H1 (cell line): ENCODE data around the gene PPP1R12C.

Experiments
- BCL11A ChIP-seq, 2 experiments: IDR thresholded peaks; one replicate each; pipeline ENCODE4 v1.6.1; 2011; ENCODE audit warnings: low read depth in 2 of 2, low read length in 2 of 2, mild to moderate bottlenecking in 2 of 2
- CBX5 ChIP-seq: fragments of 300-800, 300-1000 bp; sonication (generic); IDR thresholded peaks from 2 replicates; pipeline ENCODE4 v1.7.1; 2016; ENCODE audit warnings: antibody characterized with exemption, low read length, low read depth
- CBX8 ChIP-seq: fragments of 300-800, 300-1000 bp; sonication (generic); IDR thresholded peaks from 2 replicates; pipeline ENCODE4 v1.7.1; 2016; ENCODE audit warnings: low read depth, low read length, borderline replicate concordance
- CTCF ChIP-seq, 3 experiments: IDR thresholded peaks; 1 replicate in 2 of 3; 2 replicates in 1 of 3; pipeline versions ENCODE4 v1.5.1 to v1.6.1; 2011; ENCODE audit warnings: low read length in 3 of 3, mild to moderate bottlenecking in 3 of 3, inconsistent platforms in 2 of 3, low read depth in 1 of 3, moderate library complexity in 1 of 3; ENCODE audit not compliant: insufficient read depth in 1 of 3; ENCODE audit errors: control extremely low read depth in 1 of 3
- EP300 ChIP-seq, 2 experiments: IDR thresholded peaks; 1 replicate in 1 of 2; 2 replicates in 1 of 2; pipeline ENCODE4 v1.6.1; 2011 to 2012; ENCODE audit warnings: low read depth in 2 of 2, low read length in 2 of 2, mild to moderate bottlenecking in 2 of 2, borderline replicate concordance in 1 of 2, inconsistent platforms in 1 of 2, moderate library complexity in 1 of 2
- EZH2 ChIP-seq: fragments of 200-600 bp; sonication (generic); IDR thresholded peaks from 2 replicates; pipeline ENCODE4 v1.7.1; 2012; ENCODE audit warnings: low read depth, mild to moderate bottlenecking, moderate library complexity, low read length, inconsistent platforms; ENCODE audit not compliant: severe bottlenecking
- POLR2AphosphoS5 ChIP-seq: IDR thresholded peaks from 2 replicates; pipeline ENCODE4 v1.6.1; 2011; ENCODE audit warnings: low read depth, low read length
- RFX5 ChIP-seq: IDR thresholded peaks from 2 replicates; pipeline ENCODE4 v1.6.1; 2011; ENCODE audit warnings: low read depth, low read length, improper control_type of control experiment, borderline replicate concordance
- SUZ12 ChIP-seq: fragments of 200-600 bp; sonication (generic); IDR thresholded peaks from 2 replicates; pipeline ENCODE4 v1.6.1; 2012; ENCODE audit warnings: mild to moderate bottlenecking, inconsistent platforms, low read length, moderate library complexity, mixed read lengths
- YY1 ChIP-seq: IDR thresholded peaks from 2 replicates; pipeline ENCODE4 v1.6.1; 2011; ENCODE audit warnings: low read depth, mild to moderate bottlenecking, low read length

- no peak for TF ChIP-seq BCL11A (IDR thresholded peaks at IDR 0.05; ENCODE audit: low read depth in 2 of 2, low read length in 2 of 2)
- no peak for TF ChIP-seq CBX5
- no peak for TF ChIP-seq CBX8
- TF ChIP-seq EZH2: no peak
- no peak for TF ChIP-seq SUZ12
- no peak for TF ChIP-seq EP300 (IDR thresholded peaks at IDR 0.05; ENCODE audit: borderline replicate concordance in 1 of 2, low read depth in 2 of 2, low read length in 2 of 2)
- TF ChIP-seq CTCF (IDR thresholded peaks at IDR 0.05; ENCODE audit: control extremely low read depth in 1 of 3, insufficient read depth in 1 of 3, low read depth in 1 of 3, low read length in 3 of 3): peak in 2 of 3 experiments; percentile 17 to 18; a peak in 2 of 4 replicates
- TF ChIP-seq POLR2AphosphoS5: no peak
- TF ChIP-seq YY1: no peak
- no peak for TF ChIP-seq RFX5
These were observed 58.4 kb downstream of the PPP1R12C start for GRCh38 chr19:55058781-55059610.
